ENCODE results near the gene NPTX1.

NPTX1 gene

GRCh38 chr17:80446645-80447405 is 29.6 kb downstream of the NPTX1 start:
- in situ Hi-C loops (cut with MboI; ENCODE audit: low sequenced_read_pairs): no loop called here

GRCh38 chr17:80445726-80446110 is 30.7 kb downstream of the NPTX1 start:
- in situ Hi-C loops (cut with MboI; ENCODE audit: low sequenced_read_pairs): no loop called here

DNA sequence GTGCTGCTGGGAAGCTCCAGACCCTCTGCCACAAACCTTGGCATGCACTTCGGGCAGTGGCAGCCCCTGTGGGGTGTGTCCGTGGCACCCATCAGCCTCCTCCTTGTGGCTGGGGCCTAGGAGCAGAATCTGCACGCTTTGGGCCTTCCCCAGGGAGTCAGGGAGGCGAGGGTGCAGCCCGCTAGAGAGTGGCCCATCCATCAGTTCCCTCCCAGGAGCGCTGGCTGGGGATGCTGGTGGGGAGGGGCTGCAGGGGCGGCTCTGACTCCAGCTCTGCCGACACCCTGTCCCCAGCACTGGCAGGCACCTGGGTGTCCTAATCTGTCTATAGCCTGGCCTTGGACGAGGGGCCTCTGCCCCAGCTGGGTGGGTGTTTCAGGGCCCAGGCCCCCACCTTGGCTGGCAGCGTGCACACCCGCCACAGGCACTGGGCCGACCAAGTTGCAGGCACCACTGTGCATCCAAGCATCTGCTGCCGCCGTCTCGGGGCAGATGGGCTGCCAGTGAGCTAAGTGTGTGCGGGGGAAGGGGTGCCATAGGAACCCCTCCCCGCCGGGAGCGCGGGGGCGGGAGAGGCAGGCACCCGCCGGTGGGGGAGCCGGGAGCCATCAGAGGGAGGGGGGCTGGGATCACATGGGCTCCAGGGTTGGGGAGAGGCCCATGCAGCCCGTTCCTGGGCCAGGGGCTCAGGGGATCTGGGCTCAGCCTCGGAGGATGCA is 31.2 kb downstream of the NPTX1 start:
- in situ Hi-C loops (cut with MboI; ENCODE audit: low sequenced_read_pairs): no loop called here

DNA sequence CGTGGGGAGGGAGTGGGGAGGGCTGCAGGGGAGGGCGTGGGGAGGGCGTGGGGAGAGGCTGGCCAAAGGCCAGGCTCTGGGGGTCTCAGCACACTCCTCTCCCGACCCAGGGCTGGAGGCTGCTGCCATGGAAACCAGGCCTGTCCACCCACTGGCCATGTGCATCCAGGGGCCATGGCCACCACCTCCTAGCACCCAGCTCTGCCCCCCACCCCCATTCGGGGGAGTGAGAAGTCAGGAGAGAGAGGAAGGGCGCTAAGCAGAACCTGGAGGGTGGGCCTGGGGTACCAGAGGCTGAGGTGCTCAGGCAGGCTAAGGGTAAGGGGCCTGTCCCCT is 31.8 kb downstream of the NPTX1 start:
- in situ Hi-C loops (cut with MboI; ENCODE audit: low sequenced_read_pairs): no loop called here

DNA sequence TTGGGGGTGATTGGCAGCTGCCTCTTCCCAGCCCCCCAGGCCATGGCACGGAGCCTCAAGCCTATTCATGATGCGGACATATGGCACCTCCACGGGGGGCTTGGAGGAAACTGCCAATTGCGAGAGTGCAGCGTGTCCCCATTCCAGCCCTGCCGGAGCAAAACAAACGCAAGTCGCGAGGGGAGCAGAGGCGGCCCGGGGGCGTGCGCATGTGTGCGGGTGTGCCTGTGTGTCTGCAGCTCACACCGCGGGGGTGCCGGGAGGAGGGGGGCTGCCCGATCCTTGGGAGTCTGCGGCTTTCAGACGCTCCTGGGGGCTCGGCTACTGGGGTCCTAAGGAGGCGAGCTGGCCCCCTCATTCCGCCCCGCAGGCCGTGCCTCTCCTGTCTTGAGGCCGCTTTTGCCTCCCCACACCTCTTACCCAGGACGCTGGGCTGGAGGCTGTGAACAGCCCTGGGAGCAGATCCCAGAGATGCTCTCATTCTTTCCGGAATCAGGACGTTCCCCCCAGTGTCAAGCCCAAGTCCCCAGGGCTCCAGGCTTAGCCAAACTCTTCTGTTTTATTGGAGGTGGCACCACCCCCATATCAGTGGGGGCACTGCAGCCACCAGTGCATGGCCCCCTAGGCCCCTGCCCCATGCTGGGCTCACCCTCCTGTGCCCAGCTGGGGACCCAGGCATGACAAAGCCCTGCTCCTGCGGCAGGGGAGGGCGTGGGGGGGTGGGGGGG is 32.3 kb downstream of the NPTX1 start:
- in situ Hi-C loops (cut with MboI; ENCODE audit: low sequenced_read_pairs): no loop called here

GRCh38 chr17:80443498-80443897 is 32.9 kb downstream of the NPTX1 start:
- in situ Hi-C loops (cut with MboI; ENCODE audit: low sequenced_read_pairs): no loop called here

DNA sequence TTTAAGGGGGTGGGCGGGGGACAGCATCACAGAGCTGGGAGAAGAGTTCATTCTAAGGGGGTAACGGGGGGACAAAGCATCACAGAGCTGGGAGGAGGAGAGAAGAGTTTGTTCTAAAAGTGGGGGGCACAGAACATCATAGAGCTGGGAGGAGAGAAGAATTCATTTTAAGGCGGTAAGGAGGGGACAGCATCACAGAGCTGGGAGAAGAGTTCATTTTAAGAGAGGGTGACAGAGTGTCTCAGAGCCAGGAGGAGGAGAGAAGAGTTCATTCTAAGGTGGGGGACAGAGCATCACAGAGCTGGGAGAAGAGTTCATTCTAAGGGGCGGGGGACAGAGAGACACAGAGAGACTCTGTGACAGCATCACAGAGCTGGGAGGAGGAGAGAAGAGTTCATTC is 33.6 kb downstream of the NPTX1 start:
- in situ Hi-C loops (cut with MboI; ENCODE audit: low sequenced_read_pairs): no loop called here

DNA sequence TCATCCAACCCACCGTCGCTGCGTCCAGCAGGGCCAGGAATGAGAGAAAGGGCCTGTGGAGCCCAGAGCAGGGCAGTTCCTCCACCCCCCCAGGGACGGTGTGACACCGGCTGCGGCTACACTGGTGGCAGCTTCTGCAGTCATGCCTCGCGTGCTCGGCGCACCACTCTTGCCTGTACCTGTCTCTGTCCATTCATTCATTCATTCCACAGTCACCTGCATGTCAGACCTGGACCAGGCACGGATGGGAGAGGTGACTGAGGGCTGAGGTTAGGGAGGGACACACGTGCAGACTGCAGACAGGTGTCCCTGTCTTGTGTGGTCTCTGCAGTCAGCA is 34.1 kb downstream of the NPTX1 start:
- in situ Hi-C loops (cut with MboI; ENCODE audit: low sequenced_read_pairs): no loop called here

GRCh38 chr17:80441598-80442322 is 34.6 kb downstream of the NPTX1 start:
- in situ Hi-C loops (cut with MboI; ENCODE audit: low sequenced_read_pairs): no loop called here

GRCh38 chr17:80441133-80441578 is 35.3 kb downstream of the NPTX1 start:
- in situ Hi-C loops (cut with MboI; ENCODE audit: low sequenced_read_pairs): no loop called here

DNA sequence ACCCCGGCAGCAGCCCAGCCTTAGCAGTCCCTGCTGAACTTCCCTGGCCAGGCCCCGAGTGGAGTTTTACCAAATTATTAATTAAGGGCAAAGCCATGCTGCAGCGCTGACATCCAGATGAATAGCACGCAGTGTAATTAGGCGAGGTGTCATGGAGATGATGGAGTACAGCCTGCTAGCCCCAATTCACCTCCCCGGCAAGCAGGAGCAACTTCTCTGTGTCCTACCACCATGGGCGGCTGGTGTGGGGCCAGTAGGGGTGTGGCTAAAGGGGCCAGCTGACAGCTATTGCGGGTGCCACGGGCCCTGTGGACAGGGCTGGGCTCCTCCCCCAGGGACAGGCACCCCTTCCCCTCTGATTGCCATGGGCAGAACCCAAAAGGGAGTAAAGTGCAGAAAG is 36.9 kb downstream of the NPTX1 start:
- in situ Hi-C loops (cut with MboI; ENCODE audit: low sequenced_read_pairs): no loop called here

- in situ Hi-C loops (cut with MboI; ENCODE audit: low sequenced_read_pairs): no loop called here
Measured at GRCh38 chr17:80438806-80439205, 37.6 kb downstream of the NPTX1 start.

GRCh38 chr17:80437532-80437931 is 38.9 kb downstream of the NPTX1 start:
- in situ Hi-C loops (cut with MboI; ENCODE audit: low sequenced_read_pairs): no loop called here

DNA sequence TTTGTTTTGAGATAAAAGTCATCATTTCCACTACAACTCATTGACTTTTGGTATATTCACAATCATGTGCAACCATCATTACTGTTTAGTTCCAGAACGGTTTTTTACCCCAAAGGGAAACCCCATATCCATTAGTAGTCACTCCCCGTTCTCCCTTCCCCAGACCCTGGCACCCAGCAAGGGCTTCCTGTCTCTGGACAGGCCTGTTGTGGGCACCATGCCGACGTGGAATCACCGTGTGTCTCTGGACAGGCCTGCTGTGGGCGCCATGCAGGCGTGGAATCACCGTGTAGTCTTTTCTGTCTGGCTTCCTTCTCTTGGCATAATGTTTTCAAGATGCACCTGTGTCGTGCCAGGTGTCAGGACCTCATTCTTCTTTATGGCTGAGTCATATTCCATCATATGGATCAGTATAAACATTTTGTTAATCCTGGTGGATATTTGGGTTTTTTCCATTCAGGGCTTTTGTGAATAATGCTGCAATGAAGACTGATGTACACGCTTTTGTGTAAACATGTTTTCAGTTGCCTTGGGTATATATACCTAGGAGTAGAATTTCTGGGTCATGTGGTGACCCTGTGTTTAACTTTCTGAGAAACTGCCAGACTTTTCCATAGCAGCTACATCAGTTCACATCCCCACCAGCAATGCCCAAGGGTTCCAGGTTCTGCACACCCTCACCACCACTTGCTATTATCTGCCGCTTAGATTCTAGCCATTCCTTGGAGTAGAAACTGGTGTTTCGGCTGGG is 42.3 kb downstream of the NPTX1 start:
- in situ Hi-C loops (cut with MboI; ENCODE audit: low sequenced_read_pairs): no loop called here

GRCh38 chr17:80432961-80433550 is 43.4 kb downstream of the NPTX1 start:
- in situ Hi-C loops (cut with MboI; ENCODE audit: low sequenced_read_pairs): no loop called here

GRCh38 chr17:80432350-80432955 is 44.0 kb downstream of the NPTX1 start:
- in situ Hi-C loops (cut with MboI; ENCODE audit: low sequenced_read_pairs): no loop called here

- in situ Hi-C loops (cut with MboI; ENCODE audit: low sequenced_read_pairs): no loop called here
Measured at GRCh38 chr17:80431246-80432195, 44.9 kb downstream of the NPTX1 start.

DNA sequence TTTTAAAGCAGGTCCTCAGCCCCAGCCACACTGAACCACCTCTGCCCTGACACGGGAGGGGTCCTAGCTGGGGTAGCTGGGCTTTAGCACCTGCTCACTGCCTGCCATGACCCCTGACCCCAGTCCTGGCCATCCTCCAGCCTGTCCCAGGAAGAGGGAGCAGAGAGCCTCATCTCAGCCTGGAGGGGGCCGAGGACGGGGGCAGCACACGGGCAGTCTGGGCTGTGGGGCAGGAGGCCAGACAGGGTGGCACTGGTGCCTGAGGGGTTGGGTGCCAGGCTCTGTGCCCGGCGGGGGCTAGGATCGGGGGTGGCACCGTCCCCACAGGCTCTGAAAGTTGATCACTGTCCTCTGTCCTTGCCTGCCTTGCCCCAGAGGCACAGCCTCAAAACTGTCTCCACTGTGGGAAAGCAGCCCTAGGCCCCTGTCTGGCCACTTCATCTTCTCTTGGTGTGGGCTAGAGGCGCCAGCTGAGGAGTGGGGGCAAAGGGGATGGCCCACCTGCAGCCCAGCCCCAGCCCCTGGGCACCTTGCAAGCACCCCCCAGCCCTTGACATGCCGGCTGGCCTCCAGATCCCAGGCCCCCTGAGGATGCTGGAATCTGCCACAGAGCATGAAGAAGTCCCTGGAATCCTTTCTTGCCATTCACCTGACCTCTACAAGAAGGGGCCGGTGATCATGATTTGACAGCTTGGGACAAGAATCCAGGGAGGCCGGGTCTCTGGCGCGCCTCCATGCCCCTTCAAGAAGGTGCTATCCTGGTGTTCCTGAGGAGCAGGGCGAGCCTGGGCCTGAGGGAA is 45.8 kb downstream of the NPTX1 start:
- in situ Hi-C loops (cut with MboI; ENCODE audit: low sequenced_read_pairs): no loop called here

Measured in HL-60/S4 (cell line).